Right lobe of liver (tissue), 4 donors: Measurements from ENCODE around the gene PRDM2.

Experiments
- POLR2A ChIP-seq: fragments of 450-650 bp; IDR thresholded peaks from one replicate; pipeline ENCODE4 v1.6.1; 2017; ENCODE audit warnings: antibody characterized with exemption, mild to moderate bottlenecking
- TF ChIP-seq, protein P1 (sequence below), 4 donors: fragments of 200-600 bp in 3 of 4; fragments of 450-650 bp in 1 of 4; IDR thresholded peaks; one replicate each; pipeline versions ENCODE4 v1.5.1 to v1.8.0; 2016 to 2022; ENCODE audit warnings: antibody characterized with exemption in 4 of 4, mild to moderate bottlenecking in 2 of 4
- donor health status: DM: no; HTN: no; CAD: no.
- donor health status: DM: no; HTN: no; CAD: no.
- donor health status: DM: no; HTN: yes; CAD: no.

DNA sequence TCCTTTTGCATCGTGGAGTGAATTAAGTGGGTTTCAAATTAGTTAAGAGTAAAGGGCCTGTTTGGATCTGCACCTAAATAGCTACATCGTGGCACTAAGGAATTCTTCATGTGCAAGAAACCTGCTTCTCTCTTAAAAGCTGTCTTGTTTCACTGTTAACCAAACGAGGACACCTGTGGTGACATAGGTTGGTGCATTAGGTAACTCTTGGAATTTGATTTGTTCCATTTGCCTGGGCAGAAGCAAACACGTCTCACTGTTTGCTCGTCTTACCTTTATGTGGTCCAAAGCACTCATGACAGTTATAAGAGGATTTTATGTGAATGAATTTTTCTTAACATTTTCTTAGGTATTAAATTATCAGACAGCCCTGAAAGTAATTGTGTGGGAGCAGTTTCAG, 60.9 kb downstream of the PRDM2 start:
- TF ChIP-seq, protein P1, sequence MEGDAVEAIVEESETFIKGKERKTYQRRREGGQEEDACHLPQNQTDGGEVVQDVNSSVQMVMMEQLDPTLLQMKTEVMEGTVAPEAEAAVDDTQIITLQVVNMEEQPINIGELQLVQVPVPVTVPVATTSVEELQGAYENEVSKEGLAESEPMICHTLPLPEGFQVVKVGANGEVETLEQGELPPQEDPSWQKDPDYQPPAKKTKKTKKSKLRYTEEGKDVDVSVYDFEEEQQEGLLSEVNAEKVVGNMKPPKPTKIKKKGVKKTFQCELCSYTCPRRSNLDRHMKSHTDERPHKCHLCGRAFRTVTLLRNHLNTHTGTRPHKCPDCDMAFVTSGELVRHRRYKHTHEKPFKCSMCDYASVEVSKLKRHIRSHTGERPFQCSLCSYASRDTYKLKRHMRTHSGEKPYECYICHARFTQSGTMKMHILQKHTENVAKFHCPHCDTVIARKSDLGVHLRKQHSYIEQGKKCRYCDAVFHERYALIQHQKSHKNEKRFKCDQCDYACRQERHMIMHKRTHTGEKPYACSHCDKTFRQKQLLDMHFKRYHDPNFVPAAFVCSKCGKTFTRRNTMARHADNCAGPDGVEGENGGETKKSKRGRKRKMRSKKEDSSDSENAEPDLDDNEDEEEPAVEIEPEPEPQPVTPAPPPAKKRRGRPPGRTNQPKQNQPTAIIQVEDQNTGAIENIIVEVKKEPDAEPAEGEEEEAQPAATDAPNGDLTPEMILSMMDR (IDR thresholded peaks at IDR 0.05): peak in 1 of 4 donors; percentile 24
- TF ChIP-seq POLR2A: no peak
